Measurements from ENCODE around the gene ABLIM1.
"Not testable (repeated sequence)": the region's sequence is repeated elsewhere in the genome, so short reads cannot be mapped to it uniquely, and the experiment has no call there.

The ABLIM1 gene

DNA sequence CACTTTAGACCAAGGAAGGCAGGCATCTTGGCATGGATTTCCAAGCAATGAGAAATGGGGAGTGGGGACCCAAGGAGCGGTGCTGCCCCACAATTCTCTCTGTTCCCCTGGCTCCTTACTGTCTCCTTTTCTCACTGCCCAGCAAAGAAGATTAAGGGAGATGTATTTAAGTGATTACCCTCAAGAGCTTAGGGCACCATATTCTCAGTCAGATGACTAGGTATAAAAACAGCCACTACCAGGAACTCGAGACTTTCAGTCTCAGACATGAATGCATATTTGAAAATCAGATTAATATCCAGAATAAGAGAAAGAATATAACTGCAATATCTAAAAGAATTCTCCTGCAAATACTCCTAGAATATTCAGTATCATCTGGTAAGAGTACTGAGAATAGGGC is at the start of gene ABLIM1:
ABLIM1 (minus strand) TSS at position 101 of the 400 bp plus-strand sequence; CDS start at position 26, 75 bp downstream.
- no peak for DNase-seq (ENCODE audit: low read depth)

DNA sequence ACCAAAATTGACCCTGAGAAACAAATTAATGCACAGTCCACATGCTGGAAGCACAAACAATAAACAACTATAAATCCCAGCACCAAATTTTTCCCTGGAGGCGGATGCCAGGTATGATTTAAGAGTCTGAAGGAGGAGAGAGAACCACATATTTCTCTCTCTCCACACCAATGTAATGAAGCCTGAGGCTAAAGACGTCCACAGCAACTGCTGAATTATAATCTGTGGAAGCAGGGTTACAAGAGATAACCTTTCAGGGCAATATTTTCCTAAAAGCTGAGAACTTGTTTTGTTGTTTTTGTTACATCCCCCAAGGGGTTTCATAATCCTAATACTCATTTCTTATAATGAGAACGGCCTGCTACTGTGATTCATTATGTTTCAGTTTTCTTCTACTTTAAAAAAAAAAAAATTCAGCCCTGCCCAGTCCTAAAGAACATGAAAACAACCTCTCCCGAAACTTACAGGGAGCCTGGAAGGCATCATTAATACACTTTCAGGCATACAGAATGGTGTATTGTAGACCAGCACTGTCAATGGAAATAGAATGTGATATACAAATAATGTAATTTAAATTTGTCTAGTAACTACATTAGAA is 48.5 kb upstream of the ABLIM1 start:
- DNase-seq (ENCODE audit: low read depth): no peak

DNA sequence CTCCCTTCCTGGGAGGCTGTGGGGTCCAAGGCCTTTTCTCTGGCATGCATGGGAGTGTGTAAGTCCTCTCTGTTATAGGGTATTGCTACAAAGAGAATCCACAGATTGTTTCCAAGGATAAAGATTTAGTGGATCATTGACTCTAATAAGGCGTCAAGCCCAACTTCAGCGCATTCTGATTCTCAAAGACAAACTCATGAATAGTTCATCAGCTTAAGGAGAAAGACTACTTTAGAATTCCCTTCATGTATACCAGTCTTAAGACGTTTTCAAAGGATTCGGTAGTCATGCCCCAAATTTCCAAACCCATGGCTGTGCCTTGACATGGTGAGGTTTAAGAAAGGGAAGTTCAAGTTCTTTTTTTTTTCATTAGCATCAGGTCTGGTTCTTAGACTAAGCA is 46.6 kb upstream of the ABLIM1 start:
- no peak for DNase-seq (ENCODE audit: low read depth)

DNA sequence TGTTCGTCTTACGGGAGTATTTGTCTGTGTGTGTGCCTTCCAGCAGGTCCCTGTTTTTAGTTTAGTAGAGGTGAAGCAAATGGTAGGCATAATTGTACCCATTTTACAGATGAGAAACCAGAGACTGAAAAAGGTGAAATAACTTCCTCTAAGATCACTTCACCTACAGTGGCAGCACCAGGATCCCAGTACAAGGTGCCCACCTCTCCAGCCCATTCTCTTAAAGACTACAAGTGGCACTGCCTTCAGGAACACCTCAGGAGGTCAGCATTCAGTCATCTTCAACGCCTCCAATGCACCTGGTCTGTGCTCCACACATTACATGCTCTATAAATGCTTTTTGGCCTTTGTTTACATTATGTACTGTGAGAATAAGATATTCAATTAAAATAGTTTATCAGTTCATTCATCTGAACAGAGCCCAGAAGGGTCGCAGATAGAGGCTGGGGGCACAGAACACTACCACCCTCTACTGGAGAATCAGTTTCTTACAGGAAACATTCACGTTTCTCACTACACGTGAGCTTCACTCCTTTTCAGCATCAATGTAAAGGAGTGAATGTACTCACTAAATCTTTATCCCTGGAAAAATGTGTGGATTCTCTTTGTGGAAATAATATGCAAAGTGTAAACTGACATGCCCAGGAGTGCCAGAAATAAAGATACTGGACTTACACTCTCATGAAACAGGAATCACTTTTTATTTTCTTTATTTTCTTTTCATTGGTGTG is 45.5 kb upstream of the ABLIM1 start:
- no peak for DNase-seq (ENCODE audit: low read depth)

DNA sequence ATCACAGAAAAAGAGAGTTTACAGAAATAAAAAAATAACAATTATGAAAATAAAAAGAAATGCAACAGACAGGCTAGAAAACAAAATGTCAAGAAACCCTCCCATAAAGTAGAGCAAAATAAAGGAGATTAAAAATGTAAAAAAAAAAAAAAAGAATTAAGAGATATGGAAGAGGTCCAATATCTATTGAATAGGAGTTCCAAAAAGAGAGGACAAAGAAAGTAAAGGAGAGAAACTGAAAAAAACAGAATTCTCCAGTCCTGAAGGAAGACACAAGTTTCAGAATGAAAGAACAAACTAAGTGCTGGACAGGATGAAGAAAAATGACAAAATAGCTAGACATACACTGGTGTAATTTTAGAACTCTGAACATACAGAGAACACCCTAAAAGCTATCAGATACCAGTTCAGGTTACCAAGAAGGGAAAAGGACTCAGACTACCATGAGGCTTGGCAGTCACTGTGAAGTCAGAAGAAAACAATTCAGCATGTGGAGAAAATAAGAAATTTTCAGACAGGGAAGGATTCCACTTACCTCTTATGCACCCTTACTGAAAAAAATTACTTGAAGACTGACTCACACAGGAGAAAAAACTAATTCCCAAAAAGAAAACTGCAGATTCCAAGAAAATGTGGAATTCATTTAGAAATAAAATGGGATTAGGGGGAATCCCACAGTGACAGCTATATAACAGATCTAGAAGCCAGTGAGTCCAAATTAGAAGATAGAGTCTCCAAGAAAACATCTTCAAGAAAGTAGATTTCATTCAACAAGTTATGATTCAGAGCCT is 40.4 kb upstream of the ABLIM1 start:
- DNase-seq (ENCODE audit: low read depth): no peak

DNA sequence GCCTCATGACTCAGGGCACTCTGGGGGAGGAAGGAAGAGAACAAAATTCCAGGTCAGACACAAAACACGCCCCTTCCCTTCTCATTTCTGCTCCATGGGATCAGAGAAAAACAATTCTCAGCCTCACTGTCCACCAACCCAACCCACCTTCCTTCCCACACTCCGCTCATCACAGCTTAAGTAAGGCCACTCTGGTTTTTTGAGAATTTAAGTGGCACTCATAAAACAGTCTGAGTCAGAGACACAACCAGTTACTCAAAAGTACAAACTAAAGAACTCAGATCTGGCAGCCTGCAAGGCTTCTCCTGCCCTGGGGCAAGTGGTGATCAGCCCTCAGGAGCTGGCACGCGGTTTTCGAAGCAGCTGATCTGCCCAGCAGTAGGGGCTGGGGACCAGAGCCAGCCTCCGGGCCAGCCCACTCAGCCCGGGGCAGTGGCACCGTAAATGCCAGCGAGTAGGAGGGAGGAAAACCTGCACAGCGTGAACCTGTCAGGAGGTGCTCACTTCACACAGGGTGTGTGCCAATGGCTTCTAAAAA is 39.1 kb upstream of the ABLIM1 start:
- DNase-seq (ENCODE audit: low read depth): no peak

DNA sequence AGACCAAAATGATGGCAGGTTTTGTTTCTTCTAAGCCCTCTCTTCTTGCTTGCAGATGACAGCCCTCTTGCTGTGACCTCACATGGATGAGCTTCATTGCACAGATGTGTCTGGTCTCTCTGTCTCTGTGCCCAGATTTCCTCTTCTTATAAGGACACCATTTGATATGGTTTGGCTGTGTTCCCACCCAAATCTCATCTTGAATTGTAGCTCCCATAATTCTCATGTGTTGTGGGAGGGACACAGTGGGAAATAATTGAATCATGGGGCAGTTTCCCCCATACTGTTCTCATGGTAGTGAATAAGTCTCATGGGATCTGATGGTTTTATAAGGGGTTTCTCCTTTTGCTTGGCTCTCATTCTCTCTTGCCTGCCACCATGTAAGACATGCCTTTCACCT is 38.2 kb upstream of the ABLIM1 start:
- not testable (repeated sequence) for DNase-seq (ENCODE audit: low read depth)

DNA sequence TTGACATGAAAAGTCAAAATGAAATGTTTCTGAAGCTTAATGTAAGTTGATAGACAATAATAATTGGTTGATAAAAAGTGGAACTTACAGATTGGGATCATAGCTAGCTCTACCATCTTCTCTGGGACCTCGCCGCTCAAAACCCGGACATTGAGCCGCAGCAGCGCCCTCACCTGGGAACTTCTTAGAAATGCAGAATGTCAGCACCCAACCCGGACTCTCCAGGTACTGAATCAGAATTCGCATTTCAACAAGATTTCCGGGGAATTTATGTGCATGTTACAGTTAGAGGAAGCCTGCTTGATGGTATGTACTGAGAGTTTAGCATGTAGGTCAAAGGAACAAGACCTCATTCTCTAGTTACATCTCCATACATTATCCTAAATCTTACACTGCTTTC is 36.7 kb upstream of the ABLIM1 start:
- DNase-seq (ENCODE audit: low read depth): no peak

DNA sequence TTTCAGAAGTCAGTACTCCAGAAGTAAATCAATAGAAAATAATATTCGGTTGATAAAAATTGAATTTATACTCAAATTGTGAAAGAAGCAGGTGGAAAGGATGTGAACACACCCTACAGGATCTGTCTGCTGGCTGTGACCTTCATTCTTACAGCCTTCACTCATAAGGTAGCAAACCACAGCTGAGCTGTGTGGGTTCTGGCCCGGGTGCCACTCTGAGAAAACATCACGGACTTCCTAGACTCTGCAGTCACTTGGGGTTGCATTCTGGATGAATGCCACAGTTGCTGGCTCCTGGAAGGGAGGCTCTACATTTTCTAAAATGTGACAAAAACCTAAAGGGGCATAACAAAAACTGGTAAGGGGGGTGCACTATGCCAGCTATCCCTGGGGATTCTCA is 36.0 kb upstream of the ABLIM1 start:
- DNase-seq (ENCODE audit: low read depth): no peak

DNA sequence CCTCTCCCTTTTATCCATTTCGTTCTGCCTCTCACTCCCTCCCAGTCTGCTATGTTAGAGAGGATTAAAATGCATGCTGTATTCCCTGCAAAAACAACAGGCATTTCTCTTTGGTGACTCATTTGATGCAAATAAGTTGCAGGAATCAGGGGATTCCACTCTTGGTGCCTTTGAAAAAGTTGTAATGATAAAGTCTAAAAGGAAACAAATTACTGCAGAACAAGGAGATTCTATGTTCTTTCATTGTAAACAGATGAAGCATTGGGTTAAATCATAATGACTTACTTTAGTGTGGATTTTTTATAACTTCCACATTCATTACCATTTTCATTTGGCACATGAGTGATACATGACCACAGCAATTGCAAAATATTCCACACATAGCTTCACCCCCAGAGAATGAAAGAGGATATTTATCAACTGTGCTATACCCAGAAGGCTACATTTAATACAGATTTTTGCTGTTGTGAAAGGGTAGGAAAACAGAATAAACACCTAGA is 33.4 kb upstream of the ABLIM1 start:
- DNase-seq (ENCODE audit: low read depth): no peak

DNA sequence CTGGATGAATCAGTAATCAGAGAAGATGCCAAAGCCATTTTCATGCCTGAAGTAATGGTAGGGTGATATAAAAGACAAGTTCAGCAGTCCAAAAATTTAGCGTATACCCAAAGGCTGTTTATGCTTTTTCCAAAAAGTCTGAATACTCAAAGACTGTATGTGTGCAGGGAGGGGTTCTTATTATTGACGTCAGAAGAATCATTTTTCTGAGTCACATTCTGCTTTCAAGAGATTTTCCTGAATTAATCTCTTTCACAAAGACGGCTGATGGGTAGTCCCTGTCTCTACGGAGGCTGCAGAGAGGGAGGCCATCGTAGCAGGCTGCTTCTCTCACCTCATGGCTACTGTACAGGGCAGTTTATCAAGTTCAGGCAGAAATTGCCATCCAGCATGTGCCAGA is 30.7 kb upstream of the ABLIM1 start:
- DNase-seq (ENCODE audit: low read depth): no peak

DNA sequence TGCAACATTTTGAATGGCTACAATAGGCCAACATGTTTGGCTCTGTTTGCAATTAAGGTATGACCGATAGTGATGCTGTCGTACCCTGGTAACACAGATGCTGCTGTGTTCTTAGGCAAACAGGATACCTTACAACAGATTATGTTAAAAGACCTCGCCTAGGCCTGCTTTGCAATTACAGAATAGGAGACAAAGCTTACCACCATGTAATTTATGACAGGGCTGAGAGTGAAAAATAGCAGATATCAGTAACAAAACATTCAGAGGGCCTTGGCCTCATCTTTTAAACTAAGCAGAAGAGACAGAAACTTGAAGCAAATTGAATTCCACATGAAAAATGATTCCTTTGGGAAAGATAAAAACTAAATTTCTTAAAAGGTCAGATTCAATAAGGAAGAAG is 29.4 kb upstream of the ABLIM1 start:
- no peak for DNase-seq (ENCODE audit: low read depth)

DNA sequence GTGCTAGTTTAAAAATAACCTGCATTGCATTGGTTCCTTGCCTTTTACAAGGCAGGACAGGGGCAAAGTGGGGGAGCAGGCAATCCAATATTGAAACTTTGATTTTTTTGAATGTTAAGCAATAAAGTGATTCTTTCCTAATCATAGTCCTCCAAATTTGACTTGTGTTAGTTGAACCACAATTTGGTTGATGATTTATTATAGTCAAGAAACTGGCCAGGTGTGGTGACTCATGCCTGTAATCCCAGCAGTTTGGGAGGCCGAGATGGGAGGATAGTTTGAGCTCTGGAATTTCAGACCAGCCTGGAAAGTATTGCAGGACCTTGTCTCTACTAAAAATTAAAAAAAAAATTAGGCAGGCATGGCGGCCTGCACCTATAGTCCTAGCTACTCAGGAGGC is 27.9 kb upstream of the ABLIM1 start:
- no peak for DNase-seq (ENCODE audit: low read depth)

DNA sequence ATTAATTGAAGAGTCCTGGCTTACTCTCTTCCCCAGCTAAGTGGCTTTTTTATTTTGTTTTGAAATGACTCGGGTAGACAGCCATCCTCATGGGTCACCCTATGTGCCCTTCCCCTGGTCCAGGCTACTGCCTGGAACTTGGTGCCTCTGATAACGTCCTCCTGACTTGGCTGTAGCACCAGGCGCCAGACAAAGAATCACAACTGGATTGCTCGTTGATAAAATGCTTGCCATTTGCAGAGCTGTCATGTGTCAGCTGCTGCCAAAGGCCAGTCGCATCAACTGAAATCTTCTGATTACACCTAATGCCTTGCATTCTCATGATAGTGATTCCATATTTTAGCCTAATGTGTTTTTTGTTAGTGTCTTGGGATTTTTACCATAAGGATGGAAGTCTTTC is 27.4 kb upstream of the ABLIM1 start:
- no peak for DNase-seq (ENCODE audit: low read depth)

DNA sequence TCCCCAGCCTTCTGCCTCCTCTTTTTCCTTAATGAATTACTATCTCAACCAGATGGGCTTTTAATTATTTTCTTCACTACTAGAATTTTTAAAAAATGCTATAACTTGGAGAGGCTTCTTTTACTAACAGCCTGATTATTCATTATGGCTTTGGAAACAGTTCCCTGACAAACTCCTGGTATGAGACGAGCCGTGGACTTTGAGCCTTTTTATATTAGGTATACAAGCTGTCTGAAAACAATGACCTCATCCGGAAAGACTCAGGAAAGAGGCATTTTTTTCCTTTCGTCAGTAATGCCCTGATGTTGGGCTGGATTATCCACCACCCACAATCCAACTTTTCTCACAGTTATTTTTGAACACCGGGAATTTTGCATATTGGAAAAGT is 26.7 kb upstream of the ABLIM1 start:
- DNase-seq (ENCODE audit: low read depth): peak; percentile 35

DNA sequence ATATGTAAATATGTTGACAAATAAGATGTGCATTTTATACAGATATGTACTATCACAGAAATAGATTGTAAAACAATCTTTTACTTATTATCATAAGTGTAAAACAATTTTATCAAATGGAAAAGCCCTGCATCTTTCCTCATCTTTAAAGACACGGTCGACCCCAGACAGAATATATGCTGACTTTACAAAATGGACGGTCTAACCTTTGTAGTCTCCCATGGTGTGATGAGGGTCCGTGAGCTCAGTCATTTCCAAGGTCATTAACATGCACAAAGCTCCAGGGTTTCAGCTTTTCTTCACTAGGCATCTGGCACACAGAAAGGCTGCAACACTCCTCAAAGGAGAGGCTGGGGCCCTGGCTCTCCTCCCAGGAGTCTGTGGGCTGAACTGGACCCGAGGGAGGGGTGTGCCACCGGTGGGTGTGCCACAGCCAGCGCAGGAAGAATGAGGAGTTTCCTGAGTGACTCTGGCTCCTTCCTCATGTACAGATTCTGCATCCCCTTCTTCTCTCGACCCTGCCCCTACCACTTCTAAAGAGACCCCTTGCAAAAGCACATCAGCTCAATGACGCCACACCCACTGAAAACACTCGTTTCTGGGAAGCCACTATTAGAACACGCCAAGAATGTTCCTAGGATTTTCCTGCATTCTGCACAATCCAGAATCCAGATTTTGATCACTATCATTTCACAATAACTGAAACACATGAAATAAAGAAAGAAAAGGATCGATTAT is 26.2 kb upstream of the ABLIM1 start:
- DNase-seq (ENCODE audit: low read depth): no peak

DNA sequence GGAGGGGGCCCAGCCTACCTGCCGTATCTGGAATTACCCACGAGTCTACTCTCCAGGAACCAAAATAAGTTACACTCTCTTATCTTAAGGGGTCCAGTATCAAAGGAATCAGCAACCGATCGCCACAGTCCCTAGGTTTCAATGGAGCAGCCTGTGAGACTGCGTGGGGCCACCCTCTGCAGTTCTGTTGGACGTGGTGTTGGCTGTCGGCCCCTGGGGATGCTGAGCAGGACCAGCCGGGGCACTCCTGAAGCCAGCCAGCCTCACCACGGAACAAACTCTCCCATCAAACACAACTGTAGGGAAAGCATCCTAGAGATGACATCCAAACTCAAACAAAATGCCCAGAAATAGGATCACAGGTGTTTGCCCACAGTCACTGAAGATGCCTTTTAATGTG is 25.5 kb upstream of the ABLIM1 start:
- no peak for DNase-seq (ENCODE audit: low read depth)

DNA sequence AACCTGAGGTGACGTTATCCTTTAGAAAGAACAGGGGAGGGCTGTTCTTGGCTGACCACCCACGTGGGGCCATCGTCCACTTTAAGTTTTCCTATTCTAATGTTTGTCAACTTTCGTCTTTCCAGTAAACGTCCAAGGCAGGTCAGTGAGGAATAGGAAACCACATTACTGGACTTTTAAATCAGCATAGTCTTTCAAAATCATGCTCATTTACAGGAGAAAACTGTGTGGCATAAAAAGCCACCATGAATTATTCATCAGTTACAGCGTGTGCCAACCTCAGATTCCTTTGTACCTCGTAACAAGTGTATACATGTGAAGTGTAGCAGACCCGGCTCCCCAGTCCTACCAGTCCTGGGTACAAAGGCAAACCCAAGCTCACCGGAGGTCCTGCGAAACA is 25.1 kb upstream of the ABLIM1 start:
- DNase-seq (ENCODE audit: low read depth): no peak

DNA sequence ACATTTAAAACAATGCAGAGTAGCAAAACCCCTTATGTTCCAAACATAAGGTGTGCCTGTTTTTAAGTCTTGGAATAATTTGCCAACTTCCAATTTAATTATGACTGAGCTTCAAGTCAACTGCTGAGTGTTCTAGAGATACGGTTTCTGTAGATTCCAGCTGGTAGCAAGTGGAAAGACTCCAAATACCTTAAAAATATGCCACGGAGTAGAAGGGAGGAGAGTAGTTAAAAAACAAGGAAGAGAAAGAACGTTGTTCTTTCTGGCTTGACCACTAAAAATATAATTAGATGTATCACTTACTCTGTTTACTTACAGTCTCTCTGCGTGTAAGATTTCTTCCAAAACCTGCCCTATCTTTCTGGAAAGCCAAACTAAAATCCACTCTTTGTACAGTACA is 24.5 kb upstream of the ABLIM1 start:
- no peak for DNase-seq (ENCODE audit: low read depth)

DNA sequence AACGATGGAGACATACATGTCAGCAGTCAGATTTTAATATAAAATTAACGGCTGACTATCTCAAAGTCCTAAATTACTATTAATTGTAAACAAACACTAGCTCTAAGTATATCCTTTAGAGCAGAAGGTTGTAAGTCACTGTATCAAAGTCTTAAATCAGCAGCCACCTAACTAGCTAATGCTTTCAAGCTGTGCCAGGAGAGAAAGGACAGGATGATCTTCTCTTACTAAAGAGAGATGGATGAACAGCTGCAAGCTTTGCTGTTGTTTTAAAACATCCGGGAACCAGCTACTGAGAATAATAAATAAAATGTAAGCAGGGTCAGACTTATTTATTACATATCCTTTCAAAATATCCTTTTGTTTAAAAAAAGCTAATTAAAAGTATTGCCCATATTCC is 24.0 kb upstream of the ABLIM1 start:
- no peak for DNase-seq (ENCODE audit: low read depth)

DNA sequence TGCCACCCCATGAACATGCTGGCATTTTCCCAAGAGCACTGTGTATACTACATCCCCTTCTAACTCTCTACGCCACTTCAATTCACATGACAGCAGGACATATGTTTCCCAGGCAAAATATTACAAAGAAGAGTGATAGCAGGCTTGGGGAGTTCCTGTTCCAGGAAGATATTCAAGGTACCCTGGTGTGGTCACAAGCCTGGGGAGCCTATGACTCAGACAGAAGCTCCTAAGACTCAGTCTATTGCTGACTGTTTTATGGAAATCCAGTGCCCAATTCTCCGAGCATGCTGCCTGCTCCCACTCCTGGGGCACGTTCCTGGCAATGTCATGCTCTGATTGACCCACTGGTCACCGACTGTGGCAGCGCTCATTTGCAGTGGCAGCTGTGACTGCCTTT is 23.5 kb upstream of the ABLIM1 start:
- no peak for DNase-seq (ENCODE audit: low read depth)

DNA sequence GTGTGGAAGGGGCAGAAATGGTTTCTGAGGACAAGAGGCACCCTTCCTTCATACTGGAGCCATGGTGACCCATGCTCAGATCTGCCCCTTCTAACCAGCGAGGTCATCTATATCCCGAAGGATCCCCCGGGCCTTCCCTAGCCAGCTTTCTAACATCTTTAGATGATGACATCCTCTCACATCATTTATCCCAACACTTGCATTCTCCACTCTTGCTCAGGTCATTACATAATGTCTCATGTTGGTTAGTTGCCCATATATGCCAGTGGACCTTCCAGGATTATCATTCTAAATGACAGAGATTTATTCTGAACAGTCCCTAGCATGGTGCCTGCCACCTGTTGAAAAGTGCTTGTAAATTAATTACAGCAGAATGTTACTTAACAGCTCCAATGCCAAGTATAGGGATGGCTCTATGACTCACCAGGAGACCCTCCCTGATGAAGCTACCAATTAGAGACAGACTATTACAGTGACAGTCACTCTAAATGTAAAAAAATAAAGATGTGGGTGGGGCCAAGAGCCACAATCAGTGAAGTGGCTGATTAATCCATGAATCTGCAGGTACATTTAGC is 22.6 kb upstream of the ABLIM1 start:
- no peak for DNase-seq (ENCODE audit: low read depth)

Data from GM04504 (cell line).